Neural progenitor cell (in vitro differentiated cells): ENCODE measurements around the gene ESPN.

Experiments
- CTCF ChIP-seq: fragments of 200-600 bp; sonication (generic); IDR thresholded peaks from 2 replicates; pipeline ENCODE4 v1.5.1; 2017; ENCODE audit warnings: antibody characterized with exemption, mild to moderate bottlenecking
- EZH2 ChIP-seq: fragments of 200-600 bp; sonication (generic); IDR thresholded peaks from 2 replicates; pipeline ENCODE4 v1.6.1; 2017; ENCODE audit warnings: antibody characterized with exemption, mild to moderate bottlenecking, moderate library complexity
- EZH2phosphoT487 ChIP-seq: fragments of 200-600 bp; sonication (generic); IDR thresholded peaks from 2 replicates; pipeline ENCODE4 v1.6.1; 2017; ENCODE audit warnings: antibody characterized with exemption

GRCh38 chr1:6476483-6476882, 51.9 kb downstream of the ESPN start:
- TF ChIP-seq CTCF (no peak), EZH2 (no peak), EZH2phosphoT487 (no peak)
